ENCODE results near the gene NCK2. TPM values are rescaled to one million over a fixed set of nuclear protein-coding genes. Genes with fewer than 3 reads are reported as not detected.

Gene NCK2
- total and polyA plus RNA-seq, 9 of the 15 experiments (the other 6 are each of a cell fraction or from before 2014, with no cell fraction given) = 0.90 to 27.9 (median 15.9) TPM

GRCh38 chr2:105756435-105756834 is 11.7 kb downstream of the NCK2 start:
- no peak overlapping the region for H3K4me2 ChIP-seq (ENCODE audit: insufficient read depth, low read length)
- DNase-seq (ENCODE audit: extremely low read depth in 1 of 4, low spot score in 3 of 4) (no peak), FAIRE-seq (no peak), ATAC-seq (no peak)
- no peaks in the 10 kb centered on the region for H3K27me3 ChIP-seq (ENCODE audit: control insufficient read depth in 2 of 2, insufficient read depth in 2 of 2, low read length in 2 of 2)
- H3K9ac ChIP-seq (ENCODE audit: insufficient read depth in 1 of 2, low read depth in 2 of 2, low read length in 2 of 2) = no peak overlapping the region
- no TSS peak for BruUV-seq (replicated peaks)
- in situ Hi-C loops (cut with MboI) = no loop called here
- WGBS (ENCODE audit: insufficient coverage, low coverage, missing lambda C conversion rate) = 72% methylated on average over 4 of the region's 4 CpGs
- peaks cover 7% of the 10 kb centered on the region; the same call in 1 of the 3 replicates for H3K79me2 ChIP-seq (ENCODE audit: control insufficient read depth, insufficient read depth, low read length)
- no peak overlapping the region for H2AFZ ChIP-seq (ENCODE audit: low read depth, low read length)
- peaks cover 3% of the 10 kb centered on the region for H4K20me1 ChIP-seq (replicated peaks; ENCODE audit: control insufficient read depth, insufficient read depth, low read length)
- H3K4me3 ChIP-seq = no peak overlapping the region
- peaks cover 0 to 5% of the 10 kb centered on the region in 2 experiments; a peak in 4 of 5 replicates for H3K4me1 ChIP-seq (replicated peaks in 1 of 2; ENCODE audit: control insufficient read depth in 2 of 2, insufficient read depth in 2 of 2, low read length in 2 of 2)
- POLR2A ChIA-PET = interaction anchor here (1.4 kb wide), 1 partner anchor 9 kb away, joined by 6 read pairs; no protein-coding TSS in a partner anchor
- no peaks in the 10 kb centered on the region for H3K9me3 ChIP-seq (replicated peaks; ENCODE audit: control insufficient read depth, insufficient read depth, low read depth, low read length)
- H3K36me3 ChIP-seq (ENCODE audit: control insufficient read depth, insufficient read depth, low read length) = peaks cover 2% of the 10 kb centered on the region; the same call in 1 of the 3 replicates
- no peaks in the 10 kb centered on the region for H3K9me1 ChIP-seq (ENCODE audit: control insufficient read depth, insufficient read depth, low read length)
- no peak overlapping the region for H3K27ac ChIP-seq (ENCODE audit: extremely low read depth, low read depth, low read length)
- intact Hi-C loops (cut with micrococcal nuclease) = no loop called here
- CTCF ChIA-PET (ENCODE audit: low intra/inter-chr PET ratio) = no interaction called here
- no peak for TF ChIP-seq SOX6 (IDR thresholded peaks at IDR 0.05)
- no peak for TF ChIP-seq WHSC1 (IDR thresholded peaks at IDR 0.05; ENCODE audit: low read length)
- no peak for TF ChIP-seq ZNF217 (CRISPR knock-in tag; IDR thresholded peaks at IDR 0.05)
- no peak for TF ChIP-seq ZKSCAN8 (CRISPR knock-in tag; IDR thresholded peaks at IDR 0.05)
- no peak for TF ChIP-seq TCF3 (CRISPR knock-in tag; IDR thresholded peaks at IDR 0.05)
- no peak for TF ChIP-seq HLTF (IDR thresholded peaks at IDR 0.05)
- TF ChIP-seq ZNF384 (IDR thresholded peaks at IDR 0.05; ENCODE audit: low read depth, low read length) = no peak
- no peak for TF ChIP-seq ZNF589 (CRISPR knock-in tag; IDR thresholded peaks at IDR 0.05; ENCODE audit: low read depth)
- no peak for TF ChIP-seq ZNF41 (CRISPR knock-in tag; conservative IDR thresholded peaks at IDR 0.05)
- TF ChIP-seq BRF2 (IDR thresholded peaks at IDR 0.05; ENCODE audit: borderline replicate concordance, insufficient read depth, insufficient read length) = no peak
- no peak for TF ChIP-seq CEBPZ (IDR thresholded peaks at IDR 0.05; ENCODE audit: borderline replicate concordance, low read depth, low read length)
- no peak for TF ChIP-seq ZNF436 (CRISPR knock-in tag; IDR thresholded peaks at IDR 0.05)
- TF ChIP-seq ASH1L (IDR thresholded peaks at IDR 0.05; ENCODE audit: borderline replicate concordance, low read depth, partially characterized antibody) = no peak
- no peak for TF ChIP-seq ZNF146 (CRISPR knock-in tag; IDR thresholded peaks at IDR 0.05; ENCODE audit: unreplicated experiment)
- no peak for TF ChIP-seq TEAD2 (tag; IDR thresholded peaks at IDR 0.05)
- no peak for TF ChIP-seq RBM15 (IDR thresholded peaks at IDR 0.05; ENCODE audit: insufficient read depth, low read length)
- TF ChIP-seq ZNF253 (CRISPR knock-in tag; conservative IDR thresholded peaks at IDR 0.05) = no peak
- no peak for TF ChIP-seq DDX20 (tag; IDR thresholded peaks at IDR 0.05; ENCODE audit: low read depth)

Data from K562 (cell line).